MM.1S (cell line): ENCODE results near the gene CCT4.
A peak's percentile ranks its signal among the peaks of the same experiment; 100 is the strongest.

Experiments used
- EZH2 ChIP-seq: fragments of 300-600 bp; sonication (generic); optimal IDR thresholded peaks from 2 replicates; pipeline ENCODE3; 2017; ENCODE audit warnings: low read depth, mild to moderate bottlenecking, antibody characterized with exemption, low read length, mixed read lengths
- TF ChIP-seq, protein P1 (sequence below): fragments of 300-600 bp; sonication (generic); IDR thresholded peaks from 2 replicates; pipeline ENCODE4 v1.5.1; 2016; ENCODE audit warnings: antibody characterized with exemption, low read length, mixed read lengths

GRCh38 chr2:61910603-61911002 lies 22.1 kb upstream of the CCT4 start:
- TF ChIP-seq, protein P1, sequence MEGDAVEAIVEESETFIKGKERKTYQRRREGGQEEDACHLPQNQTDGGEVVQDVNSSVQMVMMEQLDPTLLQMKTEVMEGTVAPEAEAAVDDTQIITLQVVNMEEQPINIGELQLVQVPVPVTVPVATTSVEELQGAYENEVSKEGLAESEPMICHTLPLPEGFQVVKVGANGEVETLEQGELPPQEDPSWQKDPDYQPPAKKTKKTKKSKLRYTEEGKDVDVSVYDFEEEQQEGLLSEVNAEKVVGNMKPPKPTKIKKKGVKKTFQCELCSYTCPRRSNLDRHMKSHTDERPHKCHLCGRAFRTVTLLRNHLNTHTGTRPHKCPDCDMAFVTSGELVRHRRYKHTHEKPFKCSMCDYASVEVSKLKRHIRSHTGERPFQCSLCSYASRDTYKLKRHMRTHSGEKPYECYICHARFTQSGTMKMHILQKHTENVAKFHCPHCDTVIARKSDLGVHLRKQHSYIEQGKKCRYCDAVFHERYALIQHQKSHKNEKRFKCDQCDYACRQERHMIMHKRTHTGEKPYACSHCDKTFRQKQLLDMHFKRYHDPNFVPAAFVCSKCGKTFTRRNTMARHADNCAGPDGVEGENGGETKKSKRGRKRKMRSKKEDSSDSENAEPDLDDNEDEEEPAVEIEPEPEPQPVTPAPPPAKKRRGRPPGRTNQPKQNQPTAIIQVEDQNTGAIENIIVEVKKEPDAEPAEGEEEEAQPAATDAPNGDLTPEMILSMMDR = peak; percentile 32
- TF ChIP-seq EZH2 = no peak
